Ramos (cell line): Measurements from ENCODE around the gene THSD4.

ENCODE experiments used
- in situ Hi-C: fragments of 300-500 bp; cut with MboI; formaldehyde crosslinking; loops from one replicate; pipeline ENCODE4 v1.14.3; 2022; ENCODE audit warnings: low sequenced_read_pairs; ENCODE audit not compliant: unreplicated experiment

Gene THSD4

DNA sequence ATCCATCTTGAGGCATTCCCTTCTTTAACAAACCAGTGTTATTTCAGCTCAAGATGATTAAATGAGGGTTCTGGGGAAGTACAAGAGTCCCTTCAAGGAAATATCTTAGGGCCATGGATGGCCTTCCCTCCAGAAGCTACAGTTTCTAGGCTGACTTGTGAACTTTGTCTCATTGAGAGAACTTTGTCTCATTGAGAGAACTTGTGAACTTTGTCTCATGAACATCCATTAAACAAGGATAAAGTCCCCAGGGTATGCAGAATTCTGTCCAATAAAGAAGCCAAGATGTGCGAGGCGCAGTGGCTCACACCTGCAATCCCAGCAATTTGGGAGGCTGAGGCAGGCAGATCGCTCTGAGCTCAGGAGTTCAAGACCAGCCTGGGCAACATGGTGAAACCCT, 341.5 kb downstream of the THSD4 start:
- in situ Hi-C loops, result no loop called here

DNA sequence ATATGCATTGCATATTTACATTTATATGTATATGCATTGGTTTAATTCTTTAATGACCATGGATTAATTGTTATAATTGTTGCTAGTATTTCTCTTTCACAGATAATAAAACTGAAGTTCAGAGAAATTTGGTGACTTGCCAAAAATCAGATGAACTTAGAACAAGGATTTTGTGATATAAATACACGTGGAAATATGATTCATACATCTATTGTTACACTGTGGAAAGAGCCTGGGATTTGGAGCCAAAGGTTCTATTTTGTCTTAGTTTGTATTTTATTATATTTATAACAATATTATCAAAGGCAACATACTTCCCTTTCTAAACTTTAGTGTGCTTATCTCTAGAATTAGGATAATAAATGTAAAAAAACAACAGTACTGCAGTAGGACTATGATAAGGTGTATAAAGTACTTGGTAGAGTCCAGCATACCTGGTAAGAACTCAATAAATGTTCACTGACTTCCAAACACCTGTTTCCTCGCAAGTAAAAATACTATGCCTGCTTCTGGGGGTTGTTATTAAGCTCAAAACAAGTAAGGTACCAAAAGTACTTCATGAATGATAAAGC, 342.9 kb downstream of the THSD4 start:
- in situ Hi-C loops, result no loop called here

DNA sequence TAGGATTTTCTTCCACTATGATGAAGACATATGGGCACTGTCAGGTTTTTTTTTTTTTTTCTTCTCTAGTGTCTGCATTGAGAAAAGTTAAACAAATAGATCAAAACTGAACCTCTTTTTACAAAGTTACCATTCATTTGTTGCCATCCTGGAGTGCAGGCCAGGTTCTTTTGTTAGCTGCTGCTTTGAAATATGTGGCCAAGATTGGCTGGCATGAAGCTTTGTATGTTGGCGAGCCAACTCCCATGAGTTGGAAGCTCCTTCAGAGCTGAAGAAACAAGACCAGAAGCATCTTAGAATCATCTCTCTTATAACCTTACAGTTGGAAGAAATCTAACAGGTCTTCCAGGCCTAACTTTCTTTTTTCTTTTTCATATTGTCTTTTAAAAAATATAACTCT, 346.5 kb downstream of the THSD4 start:
- in situ Hi-C loops, result no loop called here

DNA sequence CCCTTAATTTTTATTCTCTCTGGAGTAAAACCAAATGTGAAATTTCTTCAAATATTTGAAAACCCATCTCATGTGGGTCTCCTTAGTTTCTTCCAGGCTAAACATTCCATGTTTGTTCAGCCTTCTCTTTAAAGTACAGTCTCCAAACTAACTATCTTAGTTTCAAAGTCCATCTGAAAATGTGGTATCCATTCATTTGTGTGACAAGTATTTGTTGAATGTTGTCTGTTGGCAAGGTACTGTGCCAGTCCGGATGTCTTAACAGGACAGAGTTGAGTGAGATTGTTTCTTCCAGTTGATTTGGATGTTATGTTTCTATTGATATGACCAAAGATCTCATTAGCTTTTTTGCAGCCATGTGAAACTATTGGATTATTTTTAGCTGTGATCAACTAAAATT, 347.4 kb downstream of the THSD4 start:
- in situ Hi-C loops, result no loop called here

DNA sequence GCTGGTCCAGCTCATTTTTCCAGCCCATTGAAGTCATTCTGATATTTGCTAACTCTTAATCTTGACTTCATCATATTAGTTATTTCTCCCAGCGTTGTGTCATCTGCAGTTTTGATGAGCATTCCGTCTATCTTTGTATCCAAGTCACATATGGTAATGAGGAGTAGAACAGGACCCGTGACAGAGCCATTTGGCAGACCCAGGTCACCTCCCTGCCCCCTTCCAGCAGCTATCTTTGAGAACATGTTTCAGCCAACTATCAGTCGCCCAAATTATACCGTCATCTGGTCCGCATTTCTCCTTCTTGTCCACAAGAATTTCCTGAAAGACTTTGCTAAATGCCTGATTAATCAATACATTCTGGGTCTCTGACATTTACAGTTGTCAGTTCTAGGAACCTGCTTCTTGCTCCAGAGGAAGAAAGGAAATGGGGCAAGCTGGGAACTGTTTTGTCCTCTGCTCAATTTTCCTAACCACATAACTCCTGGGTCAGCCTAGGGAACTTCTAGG, 347.9 kb downstream of the THSD4 start:
- in situ Hi-C loops, result no loop called here

DNA sequence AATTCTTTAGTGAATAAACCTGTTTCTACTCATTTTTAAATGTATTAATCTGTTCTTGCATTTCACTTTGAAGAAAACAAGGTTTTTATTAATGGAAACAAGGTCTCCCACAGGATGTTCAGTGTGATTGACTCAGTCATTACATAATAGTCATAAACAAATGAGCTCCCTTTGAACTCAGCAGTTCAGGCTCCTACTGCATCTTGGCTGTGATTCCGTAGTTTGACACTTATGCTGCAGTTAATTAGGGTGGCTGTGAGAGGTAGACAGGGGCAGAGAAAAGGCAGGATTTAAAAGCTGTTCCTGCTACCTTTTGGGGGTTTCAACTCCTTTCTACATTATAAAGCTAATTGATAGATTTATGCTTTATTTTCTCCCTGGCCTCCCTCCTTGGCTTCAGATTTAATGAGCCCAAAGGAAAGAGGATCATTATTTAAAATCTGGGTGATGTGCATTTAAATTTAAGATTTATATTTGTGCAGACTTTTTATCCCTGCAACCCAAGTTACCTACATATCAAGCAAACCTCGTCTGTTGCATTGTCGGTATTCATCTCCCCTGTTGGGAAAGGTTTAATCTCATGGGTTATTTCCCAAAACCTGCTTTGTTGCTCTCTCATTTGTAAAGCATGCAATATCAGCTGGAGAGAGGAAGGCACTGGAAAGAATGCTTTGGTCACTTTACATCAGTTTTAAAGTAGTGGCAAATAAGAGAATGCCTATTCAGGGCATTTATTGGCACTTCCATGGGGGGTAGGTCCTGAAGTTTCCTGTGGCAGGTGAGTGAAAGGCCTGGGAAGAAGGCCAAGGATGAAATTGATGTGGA, 350.1 kb downstream of the THSD4 start:
- in situ Hi-C loops, result no loop called here

DNA sequence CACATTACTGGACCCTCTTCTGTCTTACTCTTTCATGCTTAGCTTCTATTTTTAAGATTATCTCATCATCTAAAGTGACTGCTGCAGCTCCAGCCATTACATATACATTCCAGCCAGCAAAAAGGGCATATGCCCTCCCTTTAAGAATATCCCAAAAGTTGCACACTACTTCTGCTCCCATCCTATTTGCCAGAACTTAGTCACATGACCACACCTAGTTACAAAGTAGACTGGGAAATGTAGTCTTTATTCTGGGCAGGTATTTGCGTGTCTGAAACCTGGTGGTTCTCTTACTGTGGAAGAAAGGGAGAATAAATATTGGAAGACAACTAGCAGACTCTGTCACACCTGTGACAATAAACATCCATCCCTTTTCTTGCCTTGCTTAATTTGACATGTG, 353.4 kb downstream of the THSD4 start:
- in situ Hi-C loops, result no loop called here

DNA sequence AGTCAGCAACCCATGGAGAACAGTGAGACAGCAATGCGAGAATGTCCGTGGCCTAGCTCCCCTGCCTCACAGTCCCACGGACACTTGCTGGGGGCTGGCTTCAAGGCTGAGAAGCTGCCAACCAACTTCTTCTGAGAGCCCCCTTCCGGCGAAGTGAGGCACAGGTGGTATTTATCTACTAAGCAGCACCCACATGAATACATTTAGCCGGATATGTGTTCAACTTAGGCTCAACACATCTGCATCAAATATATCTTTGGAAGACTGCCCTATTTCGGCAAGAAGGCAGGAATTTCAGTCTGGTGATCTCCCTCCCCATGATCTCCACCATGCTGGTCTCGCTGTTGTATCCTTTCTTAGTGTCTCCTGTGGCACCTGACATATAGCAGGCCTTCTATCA, 354.1 kb downstream of the THSD4 start:
- in situ Hi-C loops, result no loop called here

DNA sequence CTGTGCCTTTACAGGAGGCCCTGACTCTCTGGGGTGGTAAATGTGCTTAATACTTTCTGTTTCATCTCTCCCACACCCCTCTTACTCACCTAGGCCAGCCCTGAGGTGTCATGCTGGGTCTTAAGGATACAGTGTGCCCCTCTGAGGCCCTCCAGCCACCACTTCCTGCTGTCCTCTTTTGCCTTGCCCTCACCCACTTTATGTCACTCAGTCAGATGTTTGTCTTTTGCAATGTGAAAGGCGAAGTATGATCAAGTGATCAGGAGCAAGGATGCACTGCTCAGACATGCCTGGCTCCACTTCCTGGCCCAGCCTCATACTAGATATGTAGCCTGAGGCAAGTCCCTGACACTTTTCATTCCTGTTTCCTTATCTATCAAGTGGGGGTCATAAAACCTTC, 356.1 kb downstream of the THSD4 start:
- in situ Hi-C loops, result no loop called here

DNA sequence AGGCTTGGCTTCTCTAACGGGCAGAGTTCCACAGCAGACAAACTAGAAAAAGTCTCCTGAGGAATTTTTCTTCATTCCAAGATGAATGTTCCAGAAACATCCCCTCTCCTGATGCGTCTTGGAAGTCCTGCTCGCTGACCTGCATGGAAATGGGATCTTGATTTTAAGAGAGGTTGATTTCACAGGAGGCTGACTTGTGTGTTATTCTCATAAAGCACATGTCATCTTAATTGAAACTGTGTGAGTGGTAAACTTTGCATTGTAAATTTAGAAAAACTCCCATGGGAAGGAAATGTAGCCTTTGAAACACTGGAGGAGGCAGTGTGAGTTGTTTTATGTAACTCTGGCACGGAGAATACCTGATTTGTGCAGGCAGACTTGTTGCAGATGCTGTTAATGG, 357.3 kb downstream of the THSD4 start:
- in situ Hi-C loops, result no loop called here

DNA sequence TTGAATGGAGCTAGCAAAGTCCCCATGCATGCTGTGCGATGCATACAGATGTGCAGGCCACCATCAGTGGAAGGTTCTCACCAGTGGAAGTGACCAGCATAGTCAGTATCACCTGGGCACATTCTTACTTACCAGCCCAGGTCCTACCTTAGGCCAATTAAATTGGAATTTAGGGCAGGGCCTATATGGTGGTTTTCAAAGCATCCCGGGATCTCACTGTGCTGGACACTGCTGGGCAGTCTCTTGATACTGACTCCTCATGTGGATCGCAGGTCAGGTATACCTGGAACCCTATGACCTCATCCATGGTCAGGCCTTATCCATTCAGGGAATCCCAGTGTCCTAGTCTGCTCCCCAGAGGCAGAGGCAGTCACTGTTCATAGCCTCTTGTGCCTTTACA, 358.5 kb downstream of the THSD4 start:
- in situ Hi-C loops, result no loop called here

DNA sequence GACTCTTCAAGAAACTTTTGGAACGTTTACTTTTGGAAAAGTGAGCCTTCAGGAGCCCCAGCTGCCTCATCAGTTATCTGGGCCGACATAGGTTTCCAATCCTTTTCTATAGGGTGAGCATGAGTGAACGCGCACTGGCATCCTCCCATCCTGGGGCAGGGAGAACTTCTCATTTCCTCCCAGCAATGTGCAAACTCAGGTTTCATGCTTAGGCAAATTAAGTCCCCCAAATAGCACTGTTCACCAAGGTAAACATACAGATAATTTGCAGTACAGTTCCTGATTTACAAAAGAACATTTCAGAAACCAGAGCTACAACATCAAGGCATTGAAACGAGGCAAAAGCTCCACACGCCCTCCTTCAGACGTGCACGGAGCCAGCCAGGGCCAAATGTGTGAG, 361.6 kb downstream of the THSD4 start:
- in situ Hi-C loops, result no loop called here

DNA sequence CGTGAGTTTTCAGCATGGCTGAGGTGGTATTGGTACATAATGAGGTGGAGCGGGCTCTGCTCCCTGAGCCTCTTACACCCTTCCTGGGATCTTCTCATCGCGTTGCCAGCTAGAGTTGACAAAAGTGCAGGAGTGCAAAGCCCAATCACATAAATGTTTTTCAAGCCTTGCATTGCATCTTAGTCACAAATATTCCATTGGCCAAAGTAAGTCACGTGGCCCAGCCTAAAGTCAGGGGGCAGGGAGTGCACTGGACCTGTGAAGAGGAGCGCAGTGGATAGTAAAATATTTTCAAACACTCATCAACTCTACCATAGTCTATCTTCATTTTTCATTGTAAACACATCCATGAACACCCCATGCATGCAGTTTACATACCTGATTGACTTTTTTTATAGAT, 365.3 kb downstream of the THSD4 start:
- in situ Hi-C loops, result no loop called here

DNA sequence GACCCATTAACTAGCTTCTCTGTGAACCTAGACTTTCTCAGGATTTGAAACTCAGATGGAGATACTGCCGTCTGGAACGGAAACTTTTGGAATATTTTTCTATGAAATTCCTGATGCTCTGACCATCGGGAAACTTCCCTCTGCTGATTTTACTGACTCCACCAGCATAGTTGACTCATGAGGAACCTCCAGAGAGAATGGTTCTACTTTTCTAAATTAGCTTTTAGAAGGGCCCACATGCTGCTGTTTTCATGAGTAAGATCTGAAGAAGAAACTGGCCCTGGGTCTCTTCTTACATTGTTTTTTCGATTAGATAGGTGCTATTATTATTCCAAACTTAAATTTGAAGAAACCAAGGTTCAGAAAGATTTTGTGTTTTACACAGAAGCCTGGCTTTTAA, 368.8 kb downstream of the THSD4 start:
- in situ Hi-C loops, result no loop called here

DNA sequence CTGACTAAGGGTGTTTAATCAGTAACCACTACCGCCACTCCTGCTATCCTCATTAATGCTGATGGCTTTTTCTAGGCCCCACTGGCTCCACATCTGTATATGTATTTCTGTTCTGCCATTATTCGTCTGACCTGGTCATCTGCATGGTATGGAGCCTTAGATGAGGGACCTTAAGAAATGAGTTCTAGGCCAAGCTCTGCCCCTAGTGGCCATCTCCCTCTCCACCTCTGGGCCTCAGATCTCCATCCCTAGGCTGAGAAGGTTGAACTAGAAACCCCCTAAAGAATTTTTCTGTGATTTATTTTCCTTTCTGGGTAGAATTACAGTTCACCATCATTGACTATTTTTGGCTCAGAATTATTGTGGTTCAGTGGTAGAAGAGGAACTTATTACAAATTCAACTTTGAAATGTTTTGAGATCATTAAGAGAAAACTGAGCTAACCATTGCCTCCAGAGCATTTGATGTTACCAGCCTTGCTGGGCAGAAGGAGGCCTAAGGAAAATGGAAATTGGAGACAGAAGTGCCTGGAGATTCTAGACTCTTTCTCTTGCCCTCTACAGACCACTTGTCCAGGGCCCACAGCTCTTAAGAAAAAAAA, 369.9 kb downstream of the THSD4 start:
- in situ Hi-C loops, result no loop called here

DNA sequence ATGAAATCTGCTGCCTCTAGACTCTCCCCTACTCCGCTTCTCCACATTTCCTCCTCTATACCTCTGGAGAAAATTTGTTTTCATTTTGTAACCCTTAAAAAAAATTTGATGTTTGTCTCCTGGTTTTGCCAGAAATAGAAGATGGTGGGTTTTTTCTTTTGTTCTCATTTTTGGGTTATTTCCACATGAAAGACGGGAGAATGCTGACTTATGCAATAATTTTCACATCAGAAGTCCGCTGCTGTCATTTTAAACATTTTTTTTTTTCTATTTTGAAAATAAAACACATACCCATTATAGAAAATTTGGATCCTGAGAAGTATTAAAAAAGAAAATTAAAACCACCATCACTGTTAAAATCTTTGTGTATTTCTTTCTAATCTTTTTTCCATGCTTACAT, 374.3 kb downstream of the THSD4 start:
- in situ Hi-C loops, result no loop called here

DNA sequence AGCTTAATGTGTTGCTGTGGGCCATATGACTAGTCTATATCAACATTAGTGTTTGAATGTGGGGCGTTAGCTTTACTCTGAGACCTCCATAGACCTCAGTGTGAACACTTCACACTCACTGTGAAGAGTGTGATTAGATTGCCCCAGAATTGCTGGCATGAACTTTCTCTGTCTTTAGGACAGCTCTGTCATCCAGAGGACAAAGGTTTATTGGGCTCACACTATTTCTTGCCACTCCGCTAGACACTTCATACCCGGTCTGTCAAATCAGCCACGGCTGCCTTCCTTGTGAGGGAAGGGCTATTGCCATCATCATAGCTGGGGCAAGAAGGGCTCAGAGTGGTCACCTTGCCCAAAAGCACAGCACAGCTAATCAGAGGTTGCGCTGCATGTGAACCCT, 378.3 kb downstream of the THSD4 start:
- in situ Hi-C loops, result no loop called here

DNA sequence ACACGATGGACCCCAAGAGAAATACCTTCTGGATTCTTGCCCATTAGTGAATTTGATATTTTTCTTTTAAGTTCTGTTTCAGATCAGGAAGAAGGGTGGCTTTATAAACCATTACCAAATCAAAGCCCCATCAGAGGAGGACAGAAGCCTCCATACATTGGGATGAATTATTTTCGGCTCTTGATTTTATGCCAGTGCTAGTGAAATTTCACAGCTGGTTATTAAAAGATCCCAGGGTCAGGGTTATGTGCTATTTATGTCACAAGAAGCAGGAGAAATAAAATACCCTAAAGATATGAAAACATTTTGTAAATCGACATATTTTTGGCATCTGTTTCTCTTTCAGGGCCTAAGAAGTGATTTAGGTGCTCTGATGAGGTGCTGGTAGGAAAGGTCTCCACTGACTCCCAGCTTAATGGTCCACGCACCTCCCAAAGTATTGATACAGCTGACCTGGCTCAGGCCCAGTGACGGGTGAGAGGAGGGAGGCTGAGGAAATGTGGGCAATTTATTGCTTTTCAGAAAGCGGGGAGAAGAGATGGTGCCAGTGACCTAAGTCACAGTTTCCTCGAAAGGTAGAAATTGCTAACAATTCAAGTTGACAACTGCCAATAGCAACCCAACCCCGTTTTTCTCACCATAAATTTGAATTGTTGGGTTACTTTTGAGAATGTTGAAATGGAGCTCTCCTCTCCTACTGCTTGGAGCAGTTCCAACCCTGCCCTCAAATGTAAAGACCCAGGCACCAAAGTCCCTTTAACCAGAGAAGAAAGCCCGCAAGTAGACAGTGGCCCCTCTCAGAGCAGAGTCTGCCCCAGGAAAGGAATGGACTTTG, 379.5 kb downstream of the THSD4 start:
- in situ Hi-C loops, result no loop called here

DNA sequence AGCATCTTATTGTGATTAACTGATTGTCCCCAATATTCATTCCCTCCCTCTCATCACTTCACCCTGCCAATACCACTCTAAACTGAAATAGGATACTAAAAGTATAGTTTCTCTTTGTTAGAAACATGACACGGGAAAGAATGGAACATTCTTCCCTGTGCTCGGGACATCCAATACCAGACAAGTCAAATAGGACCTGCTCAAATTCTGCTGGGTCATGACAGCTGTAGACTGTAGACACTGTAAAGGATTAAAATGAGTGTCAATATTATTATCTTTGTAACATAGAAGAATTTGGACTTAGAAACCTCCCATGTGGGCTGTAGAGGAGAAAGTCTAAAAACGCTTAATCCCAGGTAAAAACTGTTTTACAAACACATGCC, 380.1 kb downstream of the THSD4 start:
- in situ Hi-C loops, result no loop called here

DNA sequence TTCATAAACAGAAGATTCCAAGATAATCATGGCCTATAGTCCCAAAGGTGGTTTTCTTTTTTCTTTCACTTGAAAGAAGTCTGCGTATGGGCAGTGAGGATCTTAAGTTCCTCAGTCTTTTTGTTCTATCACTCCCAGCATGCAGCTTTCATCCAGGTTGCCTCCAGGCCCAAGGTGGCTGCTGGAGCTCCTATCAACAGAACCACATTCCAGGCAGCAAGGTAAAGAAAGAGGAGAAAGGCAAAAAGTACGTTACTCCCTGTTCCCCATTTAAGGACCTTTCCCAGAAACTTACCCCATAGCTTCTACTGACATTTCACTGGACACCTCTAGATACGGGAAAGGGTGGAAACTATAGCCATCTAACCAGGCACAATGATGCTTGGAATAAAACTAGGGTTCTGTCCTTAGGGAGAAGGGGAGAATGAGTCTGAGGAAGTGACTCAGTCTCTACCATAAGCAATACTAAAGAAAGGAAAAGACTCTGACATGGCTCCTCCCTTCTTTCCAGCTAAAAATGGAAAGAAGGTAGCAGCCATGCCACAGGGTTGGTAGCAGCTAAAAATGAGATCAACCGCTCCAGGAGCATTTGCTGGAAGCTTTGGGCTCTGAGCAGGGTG, 381.2 kb downstream of the THSD4 start:
- in situ Hi-C loops, result no loop called here
